GM18508 (cell line): ENCODE results near the gene GNG4.
"Not testable (repeated sequence)": the region's sequence is repeated elsewhere in the genome, so short reads cannot be mapped to it uniquely, and the experiment has no call there.

Experiments used
- ATAC-seq: cut with Tn5 transposase; IDR thresholded peaks from one replicate; pipeline ENCODE4 v1.9.1; 2021; ENCODE audit warnings: moderate number of reproducible peaks; ENCODE audit not compliant: insufficient read depth, unreplicated experiment

The GNG4 gene

DNA sequence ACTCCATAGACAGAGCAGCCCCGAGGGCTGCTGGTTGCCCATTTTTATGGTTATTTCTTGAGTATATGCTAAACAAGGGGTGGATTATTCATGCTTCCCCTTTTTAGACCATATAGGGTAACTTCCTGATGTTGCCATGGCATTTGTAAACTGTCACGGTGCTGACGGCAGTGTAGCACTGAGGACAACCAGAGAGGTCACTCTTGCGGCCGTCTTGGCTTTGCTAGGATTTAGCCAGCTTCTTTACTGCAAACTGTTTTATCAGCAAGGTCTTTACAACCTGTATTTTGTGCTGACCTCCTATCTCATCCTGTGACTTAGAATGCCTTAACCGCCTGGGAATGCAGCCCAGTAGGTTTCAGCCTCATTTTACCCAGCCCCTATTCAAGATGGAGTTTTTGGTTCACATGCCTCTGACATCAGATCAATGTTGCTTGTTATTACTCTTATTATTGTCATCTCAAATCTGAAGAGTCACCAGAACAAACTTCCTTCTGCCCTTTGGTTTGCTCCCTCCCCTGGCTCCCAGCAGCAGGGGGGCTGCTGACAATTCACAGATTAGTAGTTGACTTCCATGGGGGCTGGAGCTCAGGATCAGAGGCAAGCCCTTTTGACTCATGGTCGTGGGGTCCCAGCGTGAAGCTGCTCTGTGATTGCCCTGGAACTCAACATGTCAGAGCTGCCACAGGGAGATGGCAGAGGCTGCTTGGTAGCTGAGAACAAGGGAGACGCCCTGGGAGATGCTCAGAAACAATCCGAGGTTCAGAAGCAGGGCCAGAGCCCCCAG is 103.0 kb downstream of the GNG4 start:
- not testable (repeated sequence) for ATAC-seq

DNA sequence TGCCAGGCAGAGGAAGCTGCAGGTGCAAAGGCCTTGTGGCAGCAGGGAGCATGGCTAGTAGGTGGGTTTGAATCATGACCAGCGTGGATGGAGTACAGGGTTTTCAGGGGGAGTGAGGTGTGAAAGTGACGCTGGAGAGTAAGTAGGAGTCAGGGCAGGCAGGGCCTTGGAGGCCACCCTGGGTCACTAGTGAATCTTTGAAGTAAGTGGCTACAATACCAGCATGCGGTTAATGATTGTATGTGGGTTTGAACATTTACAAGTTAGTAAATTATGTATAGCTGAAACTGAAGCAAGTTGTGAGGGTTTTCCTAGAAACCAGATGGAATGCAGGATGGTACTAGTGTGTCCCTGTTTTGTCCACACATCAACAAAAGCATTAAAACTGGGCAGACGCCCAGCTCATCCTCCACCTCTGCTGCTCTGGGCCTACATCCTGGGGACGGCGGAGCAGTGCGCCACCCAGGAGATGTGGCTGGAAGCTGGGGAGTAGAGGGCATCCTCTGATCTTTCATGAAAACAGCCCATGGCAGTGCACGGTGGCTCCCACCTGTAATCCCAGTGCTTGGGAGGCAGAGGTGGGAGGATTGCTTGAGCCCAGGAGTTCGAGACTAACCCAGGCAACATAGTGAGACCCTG is 104.2 kb downstream of the GNG4 start:
- ATAC-seq: no peak

DNA sequence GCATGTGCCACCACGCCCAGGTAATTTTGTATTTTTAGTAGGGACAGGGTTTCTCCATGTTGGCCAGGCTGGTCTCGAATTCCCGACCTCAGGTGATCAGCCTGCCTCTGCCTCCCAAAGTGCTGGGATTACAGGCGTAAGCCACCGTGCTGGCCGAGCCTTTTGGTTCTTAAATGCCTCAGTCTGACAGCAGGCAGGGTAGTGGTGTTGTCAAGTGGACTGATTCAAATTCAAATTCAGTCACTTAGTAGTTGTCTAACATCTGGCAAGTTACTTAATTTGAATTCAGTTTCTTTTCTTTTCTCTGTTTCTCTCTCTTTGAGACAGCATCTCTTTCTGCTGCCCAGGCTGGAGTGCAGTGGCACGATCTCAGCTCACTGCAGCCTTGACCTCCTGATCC is 106.7 kb downstream of the GNG4 start:
- not testable (repeated sequence) for ATAC-seq

DNA sequence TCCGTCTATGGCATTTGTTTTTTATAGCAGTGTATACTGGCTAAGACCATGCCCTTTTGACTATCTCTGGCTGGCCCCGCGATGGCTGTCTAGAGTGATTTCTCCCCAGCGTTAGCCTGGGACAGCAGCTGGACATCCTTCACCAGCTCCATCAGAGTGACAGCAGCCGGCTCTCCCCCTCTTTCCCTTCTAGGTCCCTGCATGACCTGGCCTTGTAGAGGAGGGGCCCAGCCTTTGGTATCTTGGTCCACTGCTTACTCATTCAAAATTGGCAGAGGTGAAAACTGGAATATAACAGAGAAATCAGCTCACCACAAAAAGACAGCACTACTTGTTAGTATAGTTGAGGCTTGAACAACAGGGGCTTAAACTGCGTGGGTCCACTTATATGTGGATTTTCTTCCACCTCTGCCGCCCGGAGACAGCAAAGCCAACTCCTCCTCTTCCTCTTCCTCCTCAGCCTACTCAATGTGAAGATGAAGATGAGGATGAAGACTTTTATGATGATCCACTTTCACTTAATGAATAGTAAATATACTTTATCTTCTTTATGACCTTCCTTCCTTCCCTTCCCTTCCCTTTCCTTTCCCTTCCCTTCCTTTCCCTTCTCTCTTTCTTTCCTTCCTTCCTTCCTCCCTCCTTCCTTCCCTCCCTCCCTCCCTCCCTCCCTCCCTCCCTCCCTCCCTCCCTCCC is 116.0 kb downstream of the GNG4 start:
- ATAC-seq: no peak

DNA sequence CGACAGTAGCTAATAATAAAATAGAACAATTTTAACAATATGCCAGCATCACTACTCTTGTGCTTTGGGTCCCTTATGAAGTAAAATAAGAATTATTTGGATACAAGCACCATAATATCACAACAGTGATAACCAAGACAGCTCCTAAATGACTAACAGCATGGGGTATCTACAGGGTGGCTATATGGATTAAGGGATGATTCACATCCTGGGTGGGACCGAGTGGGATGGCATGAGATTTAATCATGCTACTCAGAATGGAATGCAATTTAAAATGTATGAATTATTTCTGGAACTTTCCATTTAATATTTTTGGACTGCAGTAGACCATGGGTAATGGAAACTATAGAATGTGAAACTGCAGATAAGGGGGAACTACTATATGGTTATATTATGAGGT is 117.2 kb downstream of the GNG4 start:
- no peak for ATAC-seq

DNA sequence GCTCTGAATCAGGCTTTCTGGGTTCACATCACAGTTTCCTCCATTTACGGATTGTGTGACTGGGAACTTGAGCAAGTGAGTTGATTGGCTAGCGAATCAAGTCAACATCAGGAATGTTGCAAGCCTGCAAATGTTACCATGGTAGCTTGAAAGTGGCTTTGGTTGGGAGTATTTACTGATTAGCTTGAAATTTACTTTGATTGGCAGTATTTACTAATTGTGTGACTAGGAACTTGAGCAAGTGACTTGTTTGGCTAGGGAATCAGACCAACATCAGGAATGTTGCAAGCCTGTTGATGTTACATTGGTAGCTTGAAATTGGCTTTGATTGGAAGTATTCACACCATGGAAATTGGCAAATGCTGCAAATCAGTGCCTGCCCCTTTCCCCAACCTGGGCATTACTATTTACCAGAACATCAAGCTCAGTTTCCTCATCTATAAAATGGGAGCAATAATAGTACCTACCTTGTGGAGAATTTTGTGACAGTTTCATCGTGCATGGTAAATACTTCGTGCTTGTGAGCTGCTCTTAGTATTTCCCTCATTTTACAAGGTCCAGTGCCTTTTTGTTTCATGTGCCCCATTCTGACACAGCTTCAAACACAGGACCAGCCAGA is 122.3 kb downstream of the GNG4 start:
- ATAC-seq: no peak

DNA sequence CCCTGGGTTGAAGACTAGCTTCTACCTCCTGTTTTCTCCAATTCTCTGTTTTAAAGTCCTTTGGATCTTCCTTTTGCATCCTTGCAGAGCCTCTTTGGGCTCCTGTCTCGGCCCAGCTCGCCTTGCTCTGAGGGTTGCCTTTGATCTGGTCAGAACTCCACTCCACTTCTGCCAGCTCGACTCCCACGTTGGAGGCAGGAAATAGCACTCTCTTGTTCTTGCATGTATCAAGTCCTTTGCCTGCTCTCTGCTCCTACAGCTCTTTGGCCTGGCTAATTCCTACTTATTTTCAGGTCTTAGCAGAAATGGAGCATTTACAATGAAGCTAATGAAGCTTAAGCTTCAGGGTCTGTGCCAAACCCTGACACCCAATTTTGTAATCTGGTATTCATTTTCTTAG is 124.3 kb downstream of the GNG4 start:
- ATAC-seq: no peak

DNA sequence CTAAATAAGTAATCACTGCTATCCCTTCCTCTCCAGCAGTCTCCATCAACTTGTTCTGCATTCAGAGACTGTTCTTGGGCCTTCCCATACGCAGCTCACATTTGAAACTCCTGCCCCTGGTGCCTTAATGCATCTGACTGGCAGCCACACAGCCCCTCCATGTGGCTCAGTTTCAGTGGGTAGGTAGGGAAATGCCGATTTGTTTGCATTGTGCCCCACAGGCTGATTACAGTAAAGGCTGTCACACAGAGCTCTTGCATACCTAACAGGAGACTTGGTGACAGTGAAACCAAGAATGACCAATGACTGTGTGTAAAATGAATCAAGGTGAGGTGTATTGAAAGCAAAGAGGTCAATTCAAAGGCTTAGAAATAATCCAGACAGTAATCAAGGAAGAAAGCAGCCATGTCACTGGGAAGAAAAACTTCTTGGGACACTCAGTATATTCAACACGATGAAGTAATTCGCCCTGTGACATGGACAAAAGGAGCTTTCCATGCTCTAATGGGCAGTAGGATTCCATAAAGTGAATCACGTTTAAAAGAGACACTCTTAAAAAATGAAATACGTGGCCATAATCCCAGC is 132.6 kb downstream of the GNG4 start:
- ATAC-seq: no peak

DNA sequence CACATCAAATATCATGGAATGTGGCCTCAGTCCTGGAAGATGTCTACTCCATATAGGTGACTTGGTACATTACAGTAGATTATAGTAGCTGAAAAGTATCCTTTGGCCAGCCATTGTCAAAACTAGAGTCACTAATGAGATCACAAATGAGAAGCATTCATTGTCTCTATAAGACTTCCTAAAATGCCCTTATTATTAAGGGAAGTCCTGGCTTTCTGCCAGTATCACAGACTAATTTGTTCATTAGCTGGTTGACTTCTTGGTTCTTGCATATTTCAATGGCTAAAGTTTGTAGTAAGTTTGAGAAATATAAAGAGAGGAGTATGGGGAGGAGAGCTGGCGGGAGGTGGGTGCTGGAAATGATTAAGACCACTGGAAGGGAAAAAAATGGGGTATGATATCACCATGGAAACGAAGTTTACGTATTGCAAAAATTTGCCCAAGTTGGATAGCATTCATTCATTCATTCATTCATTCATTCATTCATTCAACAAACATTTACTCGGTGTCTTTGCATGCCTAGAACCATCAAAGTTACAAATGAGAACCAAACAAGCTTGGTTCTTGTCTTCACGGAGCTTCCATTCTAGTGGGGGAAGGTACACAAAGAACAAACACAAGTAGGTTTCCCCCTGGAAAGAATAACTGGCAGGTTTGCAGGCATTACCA is 133.6 kb downstream of the GNG4 start:
- no peak for ATAC-seq

DNA sequence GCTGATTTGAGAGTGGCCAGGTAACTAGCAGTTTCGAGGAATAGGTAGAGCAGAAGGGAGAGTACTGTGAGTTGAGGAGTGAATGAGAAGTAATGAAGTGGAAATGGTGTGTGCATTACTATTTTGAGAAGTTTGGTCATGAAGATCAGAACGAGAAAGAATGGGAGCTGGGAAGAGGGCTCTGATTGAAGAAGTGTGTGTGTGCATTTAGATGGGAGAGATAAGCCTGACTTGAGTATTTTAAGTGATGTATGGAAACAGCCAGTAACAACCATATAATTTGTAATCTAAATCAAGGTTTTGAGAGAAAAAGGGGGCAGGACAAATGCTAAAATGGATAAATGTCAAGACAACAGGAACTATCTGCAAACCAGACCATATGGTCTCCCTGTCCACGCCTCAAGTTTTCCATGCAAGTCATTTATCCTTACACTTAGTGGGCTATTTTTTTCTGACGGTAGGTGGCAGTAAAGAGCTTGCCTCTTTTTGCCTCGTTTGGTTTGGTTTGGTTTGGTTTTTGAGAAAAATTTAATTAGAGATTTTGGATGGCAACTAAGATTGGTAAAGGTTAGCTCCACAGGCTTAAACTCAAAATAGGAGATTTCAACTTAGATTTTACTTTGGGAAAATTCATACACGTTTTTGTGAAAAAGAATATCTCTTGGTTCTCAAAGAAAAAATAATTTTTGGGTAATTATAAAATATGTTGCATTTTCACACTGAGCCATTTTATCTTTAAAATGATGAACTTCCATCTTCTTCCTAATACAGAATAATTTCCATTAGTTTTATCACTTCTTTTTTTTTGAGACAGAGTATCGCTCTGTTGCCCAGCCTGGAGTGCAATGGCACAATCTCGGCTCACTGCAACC is 135.9 kb downstream of the GNG4 start:
- ATAC-seq: no peak

DNA sequence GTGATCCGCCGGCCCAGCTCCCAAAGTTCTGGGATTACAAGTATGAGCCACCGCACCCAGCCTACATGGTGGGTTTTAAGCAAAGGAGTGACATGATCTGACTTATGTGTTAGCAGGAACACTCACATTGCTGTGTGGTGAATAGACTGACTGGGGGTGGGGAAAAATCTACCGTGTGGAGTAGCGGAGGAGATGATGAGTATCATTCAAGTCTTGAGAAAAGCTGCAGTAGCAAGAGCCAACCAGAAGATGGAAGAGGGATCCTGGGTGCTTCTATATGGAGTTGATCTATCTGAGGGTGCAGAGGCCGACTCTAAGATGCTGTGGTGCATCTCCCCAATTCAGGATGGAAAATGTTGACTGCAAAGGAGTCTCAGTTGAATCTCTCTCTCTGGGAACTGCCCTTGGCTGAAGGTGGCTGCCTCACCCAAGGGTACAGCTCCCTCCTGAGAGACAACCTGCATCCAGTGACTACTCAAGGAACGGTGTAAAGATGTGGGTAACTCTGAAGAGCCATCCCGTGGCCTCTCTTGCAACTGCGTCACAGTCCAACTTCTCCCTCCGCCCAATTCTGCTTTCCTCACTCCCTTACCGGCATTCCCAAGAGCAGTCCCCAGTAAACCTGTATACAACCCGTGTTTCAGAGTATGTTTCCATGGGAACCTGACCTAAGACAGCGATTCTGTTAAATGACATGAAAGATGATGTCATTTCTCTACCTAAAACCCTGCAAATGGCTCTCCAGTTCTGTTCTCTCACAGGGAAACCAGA is 137.9 kb downstream of the GNG4 start:
- no peak for ATAC-seq

DNA sequence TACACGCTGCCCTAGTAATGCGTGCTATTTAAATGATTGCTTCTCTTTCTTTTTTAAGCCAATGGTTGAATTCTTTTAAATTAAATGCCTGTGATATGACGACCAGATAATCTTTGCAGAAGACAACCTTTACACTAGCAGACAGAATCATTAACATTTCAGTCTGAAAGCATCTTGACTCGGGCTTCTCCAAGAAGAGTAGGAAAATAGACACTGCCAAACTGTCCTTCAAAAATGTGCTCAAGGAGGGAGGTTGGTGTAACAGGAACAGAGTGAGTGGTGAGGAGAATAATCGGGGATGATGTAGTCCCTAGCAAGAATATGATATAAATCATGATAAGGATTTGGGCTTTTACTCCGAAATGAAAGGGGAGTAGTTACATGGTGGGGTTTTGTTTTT is 138.8 kb downstream of the GNG4 start:
- ATAC-seq: no peak

DNA sequence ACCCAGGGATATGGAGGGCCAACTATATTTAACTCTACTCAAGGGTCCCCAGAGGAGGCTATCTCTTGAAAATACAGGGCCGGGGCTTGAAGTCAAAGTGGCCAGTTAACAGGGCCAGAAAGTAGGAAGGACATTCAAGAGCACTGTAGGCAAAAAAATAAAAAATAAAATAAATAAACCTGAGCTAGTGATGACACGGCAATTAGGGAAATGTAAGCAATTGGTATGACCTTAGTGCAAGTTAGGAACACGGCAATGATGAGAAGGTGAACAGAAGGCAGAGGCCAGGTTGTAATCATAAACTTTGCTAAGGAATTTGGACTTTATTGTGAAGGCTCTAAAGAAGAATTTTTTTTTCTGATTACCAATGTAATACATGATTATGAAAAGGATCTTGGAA is 142.0 kb downstream of the GNG4 start:
- ATAC-seq: no peak

DNA sequence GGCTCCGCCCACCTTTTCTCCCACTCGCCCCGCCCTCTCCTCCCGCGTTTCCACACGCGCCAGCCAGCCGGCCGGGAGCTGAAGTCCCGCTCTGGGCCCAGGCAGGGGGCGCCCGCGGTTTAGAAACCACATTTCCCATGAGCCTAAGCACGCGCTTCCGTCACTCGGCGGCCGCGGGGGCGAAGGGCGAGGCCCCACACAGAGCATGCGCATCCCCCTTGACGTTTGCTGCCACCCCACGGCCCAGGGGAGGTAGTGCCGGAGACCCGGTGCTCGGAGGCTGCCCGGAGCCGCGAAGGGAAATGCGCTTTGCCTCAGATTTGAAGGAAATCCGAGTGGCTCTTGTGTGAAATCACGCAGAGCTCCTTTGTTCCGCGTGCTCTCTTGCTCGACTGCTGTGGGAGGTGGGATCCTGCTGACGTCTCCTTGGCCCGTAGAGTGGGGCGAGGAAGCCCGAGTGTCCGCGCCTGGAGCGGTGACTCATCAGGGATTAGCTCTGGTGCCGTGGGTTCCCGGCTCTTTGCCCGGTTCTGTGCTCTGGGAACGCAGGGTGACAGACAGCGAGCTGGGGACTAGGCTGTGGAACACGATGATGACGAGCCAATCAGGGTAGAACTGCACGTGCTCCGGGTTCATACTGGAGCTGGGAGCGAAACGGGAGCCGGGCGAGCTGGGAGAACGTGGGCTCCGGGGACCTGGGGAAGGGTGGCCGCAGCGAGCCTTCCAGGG is 144.9 kb downstream of the GNG4 start:
- ATAC-seq: peak; percentile 65

DNA sequence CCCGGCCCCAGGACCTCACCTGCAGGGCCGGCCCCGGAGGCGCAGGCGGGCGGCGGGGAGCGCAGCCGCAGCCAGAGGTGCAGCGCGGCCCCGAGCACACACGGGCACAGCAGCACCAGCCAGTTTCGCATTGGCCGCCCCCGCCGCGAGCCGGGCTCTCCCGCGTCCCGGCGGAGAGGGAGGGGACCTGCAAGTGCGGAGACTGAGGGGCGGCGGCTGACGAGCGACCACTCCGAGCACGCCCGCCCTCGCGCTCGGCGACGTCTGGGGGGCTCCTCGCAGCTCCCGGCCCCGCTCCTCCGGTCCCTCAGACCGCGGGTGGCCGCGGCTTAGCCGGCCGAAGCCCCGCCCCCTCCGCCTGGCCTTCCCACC is 145.5 kb downstream of the GNG4 start, which contains the start of gene B3GALNT2:
TSS of gene B3GALNT2 (minus strand) at position 331 of the 372 bp plus-strand sequence. CDS start at position 131, 200 bp downstream.
- ATAC-seq: peak; percentile 23

DNA sequence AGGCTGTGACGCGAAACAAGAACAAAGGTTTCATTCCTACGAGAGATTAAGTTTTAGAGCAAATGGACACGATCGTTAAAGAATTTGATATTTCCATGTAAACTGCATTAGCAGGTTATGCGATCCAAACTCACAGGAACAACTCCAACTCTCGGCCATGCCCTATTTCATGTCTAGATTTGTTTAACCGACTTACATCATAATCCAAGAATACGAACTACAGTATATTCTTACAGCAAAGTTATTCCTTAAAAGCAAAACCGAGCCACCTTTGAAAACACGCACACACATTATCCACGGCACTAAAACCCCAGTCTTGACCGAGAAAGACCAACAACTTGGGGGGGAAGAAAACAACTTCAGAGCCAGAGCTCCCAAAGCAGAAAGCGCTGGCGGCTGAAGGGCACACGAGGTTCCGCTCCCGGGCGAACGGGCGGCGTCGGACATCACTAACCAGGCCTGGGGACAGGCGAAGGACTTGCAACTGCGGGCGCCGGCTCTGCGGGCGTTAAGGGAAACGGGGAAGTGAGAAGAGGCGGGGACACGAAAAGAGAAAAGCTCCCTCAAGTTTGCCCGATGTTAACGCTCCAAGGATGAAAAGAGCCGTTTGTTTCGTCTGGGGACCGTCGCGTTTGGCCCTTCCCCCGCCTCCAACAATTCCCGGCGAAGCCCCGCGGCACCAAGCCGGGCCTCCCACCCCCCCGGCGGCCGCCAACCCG is 146.0 kb downstream of the GNG4 start:
- no peak for ATAC-seq
